GM23338 (cell line): ENCODE data around the gene STAU1.
"Not testable (repeated sequence)": the region's sequence is repeated elsewhere in the genome, so short reads cannot be mapped to it uniquely, and the experiment has no call there.

ENCODE experiments used
- CTCF ChIP-seq, 2 experiments: fragments of 200-600 bp in 1 of 2; sonication (generic) in 1 of 2; conservative IDR thresholded peaks; 2 replicates each; pipeline versions ENCODE4 v1.5.1 to v1.6.1; 2016 to 2017; ENCODE audit warnings: antibody characterized with exemption in 2 of 2, low read depth in 2 of 2, mild to moderate bottlenecking in 2 of 2, moderate library complexity in 1 of 2
- TF ChIP-seq, protein P1 (sequence below): IDR thresholded peaks from one replicate; pipeline ENCODE4 v1.6.1; 2018; ENCODE audit warnings: antibody characterized with exemption; ENCODE audit not compliant: unreplicated experiment

DNA sequence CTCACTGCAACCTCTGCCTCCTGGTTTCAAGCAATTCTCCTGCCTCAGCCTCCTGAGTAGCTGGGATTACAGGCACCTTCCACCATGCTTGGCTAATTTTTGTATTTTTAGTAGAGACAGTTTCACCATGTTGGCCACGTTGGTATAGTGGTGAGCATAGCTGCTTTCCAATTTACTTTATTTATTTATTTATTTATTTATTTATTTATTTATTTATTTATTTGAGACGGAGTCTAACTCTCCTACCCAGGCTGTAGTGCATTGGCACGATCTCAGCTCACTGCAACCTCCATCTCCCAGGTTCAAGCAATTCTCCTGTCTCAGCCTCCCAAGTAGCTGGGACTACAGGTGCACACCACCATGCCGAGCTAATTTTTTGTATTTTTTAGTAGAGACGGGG, 87.8 kb downstream of the STAU1 start:
- TF ChIP-seq CTCF (conservative IDR thresholded peaks at IDR 0.05; ENCODE audit: low read depth in 2 of 2): not testable (repeated sequence)
- TF ChIP-seq, protein P1, sequence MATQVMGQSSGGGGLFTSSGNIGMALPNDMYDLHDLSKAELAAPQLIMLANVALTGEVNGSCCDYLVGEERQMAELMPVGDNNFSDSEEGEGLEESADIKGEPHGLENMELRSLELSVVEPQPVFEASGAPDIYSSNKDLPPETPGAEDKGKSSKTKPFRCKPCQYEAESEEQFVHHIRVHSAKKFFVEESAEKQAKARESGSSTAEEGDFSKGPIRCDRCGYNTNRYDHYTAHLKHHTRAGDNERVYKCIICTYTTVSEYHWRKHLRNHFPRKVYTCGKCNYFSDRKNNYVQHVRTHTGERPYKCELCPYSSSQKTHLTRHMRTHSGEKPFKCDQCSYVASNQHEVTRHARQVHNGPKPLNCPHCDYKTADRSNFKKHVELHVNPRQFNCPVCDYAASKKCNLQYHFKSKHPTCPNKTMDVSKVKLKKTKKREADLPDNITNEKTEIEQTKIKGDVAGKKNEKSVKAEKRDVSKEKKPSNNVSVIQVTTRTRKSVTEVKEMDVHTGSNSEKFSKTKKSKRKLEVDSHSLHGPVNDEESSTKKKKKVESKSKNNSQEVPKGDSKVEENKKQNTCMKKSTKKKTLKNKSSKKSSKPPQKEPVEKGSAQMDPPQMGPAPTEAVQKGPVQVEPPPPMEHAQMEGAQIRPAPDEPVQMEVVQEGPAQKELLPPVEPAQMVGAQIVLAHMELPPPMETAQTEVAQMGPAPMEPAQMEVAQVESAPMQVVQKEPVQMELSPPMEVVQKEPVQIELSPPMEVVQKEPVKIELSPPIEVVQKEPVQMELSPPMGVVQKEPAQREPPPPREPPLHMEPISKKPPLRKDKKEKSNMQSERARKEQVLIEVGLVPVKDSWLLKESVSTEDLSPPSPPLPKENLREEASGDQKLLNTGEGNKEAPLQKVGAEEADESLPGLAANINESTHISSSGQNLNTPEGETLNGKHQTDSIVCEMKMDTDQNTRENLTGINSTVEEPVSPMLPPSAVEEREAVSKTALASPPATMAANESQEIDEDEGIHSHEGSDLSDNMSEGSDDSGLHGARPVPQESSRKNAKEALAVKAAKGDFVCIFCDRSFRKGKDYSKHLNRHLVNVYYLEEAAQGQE: not testable (repeated sequence)
